ENCODE measurements around the gene MT1F.

GRCh38 chr16:56625943-56626654, 31.7 kb upstream of the MT1F start:
- TF ChIP-seq, protein P1, sequence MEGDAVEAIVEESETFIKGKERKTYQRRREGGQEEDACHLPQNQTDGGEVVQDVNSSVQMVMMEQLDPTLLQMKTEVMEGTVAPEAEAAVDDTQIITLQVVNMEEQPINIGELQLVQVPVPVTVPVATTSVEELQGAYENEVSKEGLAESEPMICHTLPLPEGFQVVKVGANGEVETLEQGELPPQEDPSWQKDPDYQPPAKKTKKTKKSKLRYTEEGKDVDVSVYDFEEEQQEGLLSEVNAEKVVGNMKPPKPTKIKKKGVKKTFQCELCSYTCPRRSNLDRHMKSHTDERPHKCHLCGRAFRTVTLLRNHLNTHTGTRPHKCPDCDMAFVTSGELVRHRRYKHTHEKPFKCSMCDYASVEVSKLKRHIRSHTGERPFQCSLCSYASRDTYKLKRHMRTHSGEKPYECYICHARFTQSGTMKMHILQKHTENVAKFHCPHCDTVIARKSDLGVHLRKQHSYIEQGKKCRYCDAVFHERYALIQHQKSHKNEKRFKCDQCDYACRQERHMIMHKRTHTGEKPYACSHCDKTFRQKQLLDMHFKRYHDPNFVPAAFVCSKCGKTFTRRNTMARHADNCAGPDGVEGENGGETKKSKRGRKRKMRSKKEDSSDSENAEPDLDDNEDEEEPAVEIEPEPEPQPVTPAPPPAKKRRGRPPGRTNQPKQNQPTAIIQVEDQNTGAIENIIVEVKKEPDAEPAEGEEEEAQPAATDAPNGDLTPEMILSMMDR (IDR thresholded peaks at IDR 0.05), result no peak
- TF ChIP-seq POLR2A (IDR thresholded peaks at IDR 0.05), result no peak

Measured in suprapubic skin (tissue), 3 donors.